CMK (cell line): Measurements from ENCODE around the gene DSC1.
"Not testable (repeated sequence)": the region's sequence is repeated elsewhere in the genome, so short reads cannot be mapped to it uniquely, and the experiment has no call there.

Experiments
- DNase-seq: peaks from one replicate; pipeline ENCODE4 v3.0.0-alpha.2; 2010; ENCODE audit warnings: low read depth

The DSC1 gene, protein sequence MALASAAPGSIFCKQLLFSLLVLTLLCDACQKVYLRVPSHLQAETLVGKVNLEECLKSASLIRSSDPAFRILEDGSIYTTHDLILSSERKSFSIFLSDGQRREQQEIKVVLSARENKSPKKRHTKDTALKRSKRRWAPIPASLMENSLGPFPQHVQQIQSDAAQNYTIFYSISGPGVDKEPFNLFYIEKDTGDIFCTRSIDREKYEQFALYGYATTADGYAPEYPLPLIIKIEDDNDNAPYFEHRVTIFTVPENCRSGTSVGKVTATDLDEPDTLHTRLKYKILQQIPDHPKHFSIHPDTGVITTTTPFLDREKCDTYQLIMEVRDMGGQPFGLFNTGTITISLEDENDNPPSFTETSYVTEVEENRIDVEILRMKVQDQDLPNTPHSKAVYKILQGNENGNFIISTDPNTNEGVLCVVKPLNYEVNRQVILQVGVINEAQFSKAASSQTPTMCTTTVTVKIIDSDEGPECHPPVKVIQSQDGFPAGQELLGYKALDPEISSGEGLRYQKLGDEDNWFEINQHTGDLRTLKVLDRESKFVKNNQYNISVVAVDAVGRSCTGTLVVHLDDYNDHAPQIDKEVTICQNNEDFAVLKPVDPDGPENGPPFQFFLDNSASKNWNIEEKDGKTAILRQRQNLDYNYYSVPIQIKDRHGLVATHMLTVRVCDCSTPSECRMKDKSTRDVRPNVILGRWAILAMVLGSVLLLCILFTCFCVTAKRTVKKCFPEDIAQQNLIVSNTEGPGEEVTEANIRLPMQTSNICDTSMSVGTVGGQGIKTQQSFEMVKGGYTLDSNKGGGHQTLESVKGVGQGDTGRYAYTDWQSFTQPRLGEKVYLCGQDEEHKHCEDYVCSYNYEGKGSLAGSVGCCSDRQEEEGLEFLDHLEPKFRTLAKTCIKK

DNA sequence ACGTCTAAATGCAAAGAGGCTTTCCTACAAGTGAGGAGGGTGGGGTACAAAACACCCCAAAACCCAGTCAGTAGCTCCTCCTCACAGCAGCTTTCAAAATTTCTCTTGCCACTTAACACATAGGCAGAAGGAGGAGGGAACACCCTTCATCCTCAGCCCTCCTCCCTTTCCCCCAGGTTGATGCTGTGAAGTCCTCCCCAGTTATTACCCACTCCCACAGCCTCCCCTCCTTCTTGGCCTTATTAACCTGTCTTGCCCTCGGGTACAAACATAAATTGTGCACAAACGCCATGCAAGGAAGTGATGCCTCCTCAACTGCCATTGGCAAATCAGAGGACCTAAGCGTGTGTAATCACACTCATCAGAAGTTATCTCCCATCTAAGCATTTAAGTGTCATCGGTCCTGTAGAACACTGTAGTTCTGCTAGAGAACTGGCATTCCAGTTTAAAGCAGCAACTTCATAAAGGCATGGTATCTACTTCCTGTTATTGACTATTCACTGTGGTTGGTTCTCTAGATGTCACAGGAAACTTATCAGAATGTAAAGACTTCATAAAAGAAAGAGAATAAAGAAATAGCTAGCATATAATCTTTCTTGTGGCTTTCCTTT is at the start of gene DSC1:
TSS of gene DSC1 (minus strand) at position 32 of the 611 bp plus-strand sequence. CDS start 262 bp downstream, outside the sequence.
- no peak for DNase-seq

DNA sequence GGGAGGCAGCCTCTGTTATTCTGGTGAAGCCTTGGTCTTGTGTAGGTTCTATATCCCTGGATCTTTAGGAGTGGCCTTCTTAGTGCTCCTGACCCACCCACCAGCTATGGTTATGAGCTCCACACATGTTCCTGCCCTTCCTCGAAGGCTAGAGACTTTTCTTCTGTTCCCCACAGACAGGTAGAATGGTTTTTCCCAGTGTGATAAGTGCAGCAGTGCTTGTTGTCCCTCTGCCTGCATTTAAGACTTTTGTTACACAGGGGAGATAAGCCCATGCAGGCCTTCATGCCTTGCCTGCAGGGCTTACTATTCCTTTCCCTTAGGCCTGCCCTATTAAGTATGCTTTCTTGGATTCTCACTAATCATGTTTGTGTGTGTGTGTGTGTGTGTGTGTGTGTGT is 48.4 kb upstream of the DSC1 start:
- DNase-seq, result no peak

DNA sequence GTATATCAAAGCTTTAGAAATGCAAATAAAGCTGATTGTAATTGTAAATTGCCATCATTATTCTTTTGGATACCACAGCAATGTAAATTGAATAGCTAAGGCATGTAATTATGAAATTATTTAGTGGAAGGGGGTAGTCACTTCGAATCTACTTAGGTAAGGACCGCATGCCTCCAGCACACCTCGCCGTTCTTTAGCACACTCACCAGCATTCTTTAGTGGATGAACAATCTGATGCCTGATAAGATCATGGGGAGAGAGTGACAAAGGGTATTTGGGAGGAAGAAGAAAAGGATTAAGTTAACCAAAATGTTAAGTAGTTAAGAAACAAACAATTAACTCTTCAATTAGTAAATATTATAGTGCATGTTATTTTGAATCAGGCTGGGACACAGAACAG is 46.4 kb upstream of the DSC1 start:
- no peak for DNase-seq

DNA sequence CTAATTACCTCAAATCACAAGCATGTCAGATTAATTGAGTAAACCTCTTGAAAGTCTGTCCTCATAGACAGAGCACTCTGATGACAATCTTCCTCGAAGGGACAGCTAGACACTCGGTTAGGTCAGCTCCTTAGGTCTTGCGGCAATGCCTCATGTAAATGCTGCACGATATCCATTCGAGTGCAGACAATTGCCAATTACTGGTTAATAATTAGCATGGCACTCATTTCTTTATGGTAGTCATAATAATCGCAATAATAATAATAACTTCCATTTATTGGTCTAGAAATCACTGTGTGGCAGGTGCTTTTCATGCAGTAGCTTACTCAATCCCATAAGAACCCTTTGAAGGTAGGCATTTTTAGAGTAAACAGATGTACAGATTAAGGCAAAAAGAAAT is 44.7 kb upstream of the DSC1 start:
- DNase-seq, result no peak

DNA sequence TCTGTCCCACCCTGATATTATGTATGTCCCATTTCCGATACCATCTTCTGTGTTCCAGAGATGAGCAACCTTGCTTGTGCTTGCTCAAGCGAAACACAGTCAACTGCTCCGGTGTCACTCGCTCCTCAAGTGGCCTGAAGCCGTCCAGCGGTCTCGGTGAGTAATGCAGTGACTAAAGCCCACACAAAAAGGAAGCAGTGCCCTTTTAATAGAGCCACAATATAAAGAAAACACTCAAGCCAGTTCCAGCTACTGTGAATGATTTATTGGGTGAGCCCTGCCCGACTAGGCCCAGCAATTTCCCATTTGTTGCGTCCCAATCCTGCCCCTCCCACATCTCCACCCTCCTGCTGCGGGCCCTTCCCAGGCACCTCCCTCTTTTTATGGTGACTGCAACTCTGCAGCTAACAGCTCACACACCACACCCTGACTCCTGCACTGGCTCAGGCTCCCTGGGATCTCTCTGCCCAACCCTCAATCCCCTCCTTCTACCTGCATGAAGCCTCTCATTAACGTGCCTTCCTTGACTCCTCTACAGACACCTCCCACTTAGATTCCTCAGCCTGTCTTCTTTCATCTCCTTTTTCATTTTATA is 44.2 kb upstream of the DSC1 start:
- DNase-seq, result no peak

DNA sequence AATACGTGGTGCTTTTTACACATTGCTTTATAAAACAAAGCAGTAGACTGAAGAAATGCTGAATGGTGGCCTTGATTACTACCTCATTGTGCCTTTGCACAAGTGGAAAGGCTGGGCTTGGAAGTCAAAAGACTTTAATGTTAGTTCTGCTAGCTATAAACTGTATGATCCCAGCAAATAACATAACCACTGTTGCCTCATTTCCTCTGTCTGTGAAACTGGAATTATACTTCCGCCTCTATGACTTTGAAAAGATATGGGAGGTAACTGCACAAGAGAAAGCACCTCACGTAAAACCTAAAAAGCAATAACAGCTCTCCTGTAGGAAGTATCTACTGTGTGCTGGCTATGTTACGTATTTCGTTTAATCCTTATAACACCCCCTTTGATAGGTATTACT is 43.4 kb upstream of the DSC1 start:
- no peak for DNase-seq

DNA sequence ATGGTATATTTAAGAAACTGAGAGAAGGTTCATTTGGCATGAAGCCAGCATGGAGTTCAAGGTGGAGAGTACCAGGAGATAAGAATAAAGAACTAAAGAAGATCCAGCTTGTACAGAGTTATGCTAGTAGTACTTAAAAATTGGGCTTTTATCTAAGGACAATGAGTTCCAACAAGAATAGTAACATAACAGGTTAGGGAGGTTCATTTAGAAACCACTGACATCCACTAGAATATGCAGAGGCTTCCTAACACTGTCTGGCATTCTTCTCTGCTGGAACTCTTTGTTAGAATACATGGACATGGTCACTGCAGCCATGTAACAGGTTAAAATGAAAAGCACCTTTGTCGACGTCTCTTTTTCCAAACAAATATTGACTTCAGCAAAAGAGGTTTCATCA is 42.6 kb upstream of the DSC1 start:
- DNase-seq, result no peak

DNA sequence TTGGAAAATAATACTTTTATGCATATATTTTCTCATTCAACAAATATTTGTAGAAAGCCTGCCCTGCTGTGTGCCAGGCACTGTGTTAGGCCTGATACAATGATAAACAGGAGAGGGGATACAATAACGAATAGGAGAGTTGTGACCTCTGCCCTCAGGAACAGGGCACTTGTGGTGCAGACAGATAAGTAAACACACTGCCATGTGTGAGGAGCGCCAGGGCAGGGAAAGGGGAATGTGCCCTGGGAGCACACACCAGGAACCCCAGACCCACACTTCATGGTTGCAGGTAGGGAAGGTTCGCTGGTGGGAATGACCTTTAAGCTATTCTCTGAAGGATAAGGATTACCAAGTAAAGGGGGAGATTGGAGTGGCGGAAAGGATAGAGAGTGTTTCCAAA is 42.2 kb upstream of the DSC1 start:
- DNase-seq, result no peak

DNA sequence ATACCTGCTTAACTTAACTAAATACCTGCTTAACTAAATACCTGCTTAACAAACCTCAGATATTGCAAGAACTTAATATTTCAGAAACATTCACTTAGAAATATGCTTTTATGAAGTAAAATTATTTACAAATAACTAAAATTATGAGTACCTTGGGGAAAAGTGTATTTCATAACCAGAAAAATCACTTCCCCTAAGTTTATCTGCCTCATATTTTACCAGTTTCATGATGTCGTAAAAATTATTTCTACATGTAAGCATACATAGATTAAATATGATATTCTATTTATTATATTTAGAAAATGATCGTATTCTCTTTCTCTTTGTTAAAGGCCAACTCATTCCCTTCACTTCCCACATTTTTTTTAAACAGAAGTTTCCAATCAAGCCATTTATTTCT is 41.5 kb upstream of the DSC1 start:
- no peak for DNase-seq

DNA sequence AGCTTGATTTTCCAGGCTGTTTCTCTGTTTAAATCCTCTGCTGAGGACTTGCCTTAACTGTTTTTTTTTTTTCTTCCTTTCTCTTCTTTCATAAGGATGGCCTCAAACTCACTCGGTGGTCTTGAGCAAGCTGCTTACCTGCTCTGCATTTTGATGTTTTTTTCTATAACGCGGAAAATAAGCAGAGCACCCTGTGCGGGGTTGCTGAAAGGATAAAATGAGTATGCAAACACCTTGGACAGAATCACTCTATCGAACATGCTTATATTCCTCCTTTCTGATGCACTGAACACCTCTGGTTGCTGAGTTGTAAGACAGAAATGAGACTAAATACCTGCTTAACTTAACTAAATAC is 41.1 kb upstream of the DSC1 start:
- DNase-seq, result no peak

DNA sequence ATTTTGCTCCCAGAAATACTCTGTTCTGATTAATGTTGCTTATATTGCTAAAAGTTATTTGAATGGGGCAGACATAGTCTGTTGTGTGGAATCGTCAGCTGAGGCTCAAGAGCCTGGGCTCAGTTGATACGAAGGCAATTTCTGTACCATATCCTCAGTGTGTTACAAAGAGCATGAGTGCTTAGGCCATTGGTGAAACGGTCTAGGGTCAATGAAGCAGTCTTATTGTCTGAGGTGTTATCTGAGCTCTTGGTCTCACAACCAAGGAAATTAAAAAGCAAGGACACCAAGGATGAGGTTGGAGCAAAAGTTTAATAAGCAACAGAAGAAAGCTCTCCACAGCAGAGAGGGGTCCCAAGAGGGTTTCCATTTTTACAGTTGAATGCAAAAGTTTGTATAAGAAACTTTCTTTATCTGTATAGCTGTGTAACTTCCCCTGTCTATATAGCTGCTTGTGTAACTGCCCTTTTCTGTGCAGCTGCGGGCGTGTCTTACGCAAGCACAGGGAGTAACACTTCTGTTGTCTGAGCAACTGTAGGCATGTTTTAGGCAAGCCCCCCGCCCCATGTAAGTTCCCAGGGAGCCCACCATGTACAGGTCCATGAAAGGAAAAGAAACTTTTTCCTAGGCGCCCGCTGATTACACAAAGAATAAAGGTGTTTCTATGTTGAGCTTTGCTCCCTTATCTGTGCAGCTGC is 40.6 kb upstream of the DSC1 start:
- no peak for DNase-seq

DNA sequence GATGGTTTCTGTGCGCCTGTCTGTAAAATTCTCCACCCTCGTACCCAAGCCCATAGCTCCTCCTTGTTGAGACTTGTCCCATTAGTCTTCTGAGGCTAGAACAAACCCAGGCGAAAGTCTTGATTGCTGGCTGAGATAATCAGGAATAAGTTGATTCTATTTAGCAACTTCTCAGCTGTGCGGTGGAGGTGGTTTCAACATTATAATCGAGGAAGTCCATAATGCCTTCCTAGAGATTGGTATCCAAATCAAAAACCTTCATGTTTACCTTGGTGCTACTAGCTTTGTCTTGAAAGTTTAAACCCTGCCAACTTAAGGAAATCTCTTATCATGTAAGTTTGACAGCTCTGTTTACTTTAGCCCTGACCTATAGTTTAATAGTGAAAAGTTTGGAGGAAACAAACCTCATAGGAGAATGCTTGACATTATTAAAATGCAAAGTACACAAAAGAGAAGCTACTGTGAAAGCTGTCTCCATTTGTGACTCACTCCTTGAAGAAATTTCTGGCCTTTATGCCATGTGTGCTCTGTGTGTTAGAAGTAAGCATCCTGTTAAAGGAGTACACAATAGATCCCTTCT is 36.6 kb upstream of the DSC1 start:
- DNase-seq, result no peak

DNA sequence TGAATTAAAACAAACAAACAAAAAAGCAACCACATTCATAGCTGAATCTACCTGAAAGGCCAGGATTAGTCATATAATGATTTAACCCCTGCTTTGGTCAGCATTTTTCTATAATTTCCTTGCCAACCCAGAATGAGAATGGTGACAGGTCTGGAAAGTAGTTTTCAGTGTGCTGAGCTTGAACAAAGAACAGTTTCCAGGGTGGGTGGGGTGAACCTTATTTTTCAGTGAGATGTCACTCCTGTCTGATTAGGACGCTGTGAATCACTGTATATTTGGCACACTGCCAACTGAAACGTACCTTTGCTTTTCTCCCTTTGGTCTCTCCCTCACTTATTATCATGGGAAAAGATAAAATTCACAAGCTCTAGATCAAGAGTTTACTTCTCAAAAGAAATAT is 35.0 kb upstream of the DSC1 start:
- no peak for DNase-seq

DNA sequence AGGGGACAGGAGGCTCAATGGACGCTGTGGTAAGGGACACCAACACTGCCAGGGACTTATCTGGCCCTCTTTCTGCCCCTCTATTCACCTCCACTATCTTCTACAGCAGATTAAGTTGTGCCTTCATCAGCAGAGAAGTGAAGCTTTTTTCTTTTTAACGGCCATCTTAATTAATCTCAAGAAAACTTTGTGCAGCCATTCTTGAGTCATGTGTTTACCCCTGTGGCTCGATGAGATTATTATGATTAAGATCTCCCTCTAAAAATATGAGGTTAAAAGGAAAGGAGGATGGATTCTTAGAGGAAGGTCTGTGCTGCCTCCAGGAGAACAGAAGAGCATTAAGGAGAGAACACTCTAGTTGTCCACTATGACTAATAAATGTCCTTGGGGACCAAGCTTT is 32.4 kb upstream of the DSC1 start:
- no peak for DNase-seq

DNA sequence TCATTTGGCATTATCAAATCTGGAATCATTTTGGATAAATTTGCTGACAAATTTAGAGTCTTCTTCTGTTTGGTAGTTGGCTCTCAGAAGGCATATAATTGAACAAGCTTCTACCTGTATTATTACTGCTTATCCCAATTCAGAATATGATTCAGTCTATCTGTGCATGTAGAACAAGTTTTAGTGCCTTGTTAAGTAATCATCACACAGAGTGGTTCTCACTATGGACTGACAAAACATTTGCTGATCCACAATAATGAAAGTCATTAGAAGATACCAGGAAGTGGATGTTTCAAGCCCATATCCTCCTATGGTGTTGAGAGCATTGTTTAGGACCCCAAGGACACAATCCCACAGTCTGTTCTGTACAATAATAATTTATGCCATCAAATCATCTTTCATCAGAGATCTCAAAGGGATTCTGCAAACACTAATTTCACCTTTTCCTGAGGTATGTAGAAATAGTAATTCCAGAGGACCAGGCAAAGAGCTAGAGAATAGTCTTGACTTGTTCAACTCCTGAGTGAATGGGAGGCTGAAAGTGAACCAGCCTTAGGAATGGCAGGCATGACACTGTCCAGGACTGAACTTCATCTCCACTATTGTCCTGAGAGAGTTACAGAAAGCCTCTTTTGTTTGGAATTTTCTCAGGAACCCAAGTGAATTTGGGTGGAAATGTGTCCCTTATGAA is 29.6 kb upstream of the DSC1 start:
- DNase-seq, result no peak

DNA sequence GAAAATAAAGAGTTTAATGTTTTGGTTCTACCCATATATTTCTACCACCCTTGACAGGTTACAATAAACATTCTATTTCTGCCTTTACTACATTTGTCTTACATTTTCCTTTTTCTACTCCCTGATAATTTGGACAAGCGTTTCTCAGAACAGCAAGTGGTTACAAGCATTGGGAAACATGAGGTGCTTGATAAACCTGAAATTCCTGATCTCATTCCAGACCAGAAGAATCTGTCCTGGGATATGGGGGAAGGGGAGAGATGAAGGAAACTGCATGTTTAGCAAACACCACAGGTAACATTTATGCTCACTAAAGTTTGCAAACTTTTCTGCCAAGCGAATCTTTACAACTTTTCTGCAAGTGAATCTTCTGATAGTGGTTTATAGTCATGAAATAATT is 28.3 kb upstream of the DSC1 start:
- no peak for DNase-seq

DNA sequence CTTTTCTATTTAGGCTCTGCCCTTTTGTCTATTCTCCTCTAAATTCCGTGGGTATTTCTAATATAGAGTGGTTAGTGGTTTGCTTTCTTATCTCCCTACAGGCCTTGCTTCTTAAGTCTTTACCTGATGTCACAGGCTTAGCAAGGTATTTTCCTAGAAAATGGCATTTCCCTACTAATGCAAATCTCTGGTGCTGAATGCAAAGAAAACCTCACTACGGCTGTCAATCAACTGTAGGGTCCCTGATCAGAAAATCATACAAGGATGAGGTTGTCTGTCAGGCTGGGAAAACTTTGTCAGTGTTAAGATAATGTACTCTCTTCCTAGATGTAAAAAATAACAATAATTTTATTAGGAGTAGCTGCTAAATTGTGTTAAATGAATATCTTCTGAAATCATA is 27.1 kb upstream of the DSC1 start:
- DNase-seq, result no peak

DNA sequence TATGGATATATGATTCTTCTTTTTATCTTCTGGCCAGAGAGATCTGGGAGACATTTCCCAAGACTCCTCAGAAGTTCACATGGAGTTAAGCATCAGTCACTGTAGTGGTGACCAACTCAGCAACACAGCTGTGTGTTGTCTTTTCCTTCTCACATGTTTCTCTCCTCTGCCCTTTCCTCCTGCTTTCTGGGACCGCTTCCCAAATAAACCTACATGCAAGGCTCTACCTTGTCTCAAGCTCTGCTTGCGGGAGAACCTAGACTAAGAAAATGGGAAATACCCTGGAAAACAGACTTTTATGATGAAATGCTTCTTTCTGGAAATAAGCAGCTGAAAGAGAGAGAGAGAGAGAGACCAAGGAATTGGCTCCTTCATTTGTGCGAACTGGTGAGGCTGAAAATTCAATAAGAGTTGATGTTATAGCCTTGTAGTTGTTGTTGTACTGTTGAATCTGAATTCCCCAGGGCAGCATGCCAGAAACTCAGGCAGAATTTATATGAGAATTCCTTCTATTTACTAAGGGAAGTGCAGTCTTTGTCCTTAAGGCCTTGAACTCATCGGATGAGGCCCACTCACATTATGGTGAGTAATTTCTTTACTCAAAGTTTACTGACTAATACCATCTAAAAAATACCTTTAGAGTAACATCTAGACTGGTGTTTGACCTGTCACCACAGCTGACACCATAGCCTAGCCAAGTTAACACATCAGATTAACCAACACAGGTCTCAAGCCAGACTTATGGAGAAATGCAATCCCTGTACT is 22.7 kb upstream of the DSC1 start:
- DNase-seq, result no peak

DNA sequence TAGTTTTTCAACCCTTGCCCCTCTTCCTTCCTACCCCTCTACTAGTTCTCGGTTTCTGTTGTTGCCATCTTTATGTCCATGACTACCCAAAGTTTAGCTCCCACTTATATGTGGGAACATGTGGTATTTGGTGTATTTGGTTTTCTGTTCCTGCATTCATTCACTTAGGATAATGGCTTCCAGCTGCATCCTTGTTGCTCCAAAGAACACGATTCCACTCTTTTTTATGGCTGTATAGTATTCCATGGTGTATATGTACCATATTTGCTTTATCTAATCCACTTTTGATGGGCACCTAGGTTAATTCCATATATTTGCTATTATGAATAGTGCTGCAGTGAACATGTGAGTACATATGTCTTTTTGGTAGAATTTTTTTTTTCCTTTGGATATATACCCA is 20.6 kb upstream of the DSC1 start:
- DNase-seq, result no peak

DNA sequence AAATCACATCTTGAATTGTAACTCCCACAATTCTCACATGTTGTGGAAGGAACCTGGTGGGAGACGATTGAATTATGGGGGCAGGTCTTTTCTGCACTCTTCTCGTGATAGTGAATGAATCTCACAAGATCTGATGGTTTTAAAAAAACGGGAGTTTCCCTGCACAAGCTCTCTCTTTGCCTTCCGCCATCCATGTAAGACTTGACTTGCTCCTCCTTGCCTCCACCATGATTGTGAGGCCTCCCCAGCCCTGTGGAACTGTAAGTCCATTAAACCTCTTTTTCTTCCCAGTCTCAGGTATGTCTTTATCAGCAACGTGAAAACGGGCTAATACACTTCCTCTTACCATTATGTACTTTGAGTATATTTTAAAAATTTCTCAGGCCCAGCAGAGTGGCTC is 14.7 kb upstream of the DSC1 start:
- DNase-seq, result not testable (repeated sequence)
